GM19395 (cell line): ENCODE measurements around the gene ASTN2.
"Not testable (repeated sequence)": the region's sequence is repeated elsewhere in the genome, so short reads cannot be mapped to it uniquely, and the experiment has no call there.

Experiments used
- ATAC-seq: cut with Tn5 transposase; IDR thresholded peaks from one replicate; pipeline ENCODE4 v1.9.1; 2021; ENCODE audit warnings: mild to moderate bottlenecking, moderate library complexity; ENCODE audit not compliant: unreplicated experiment

ASTN2 gene

GRCh38 chr9:117084221-117084620, 330.6 kb downstream of the ASTN2 start:
- ATAC-seq, result no peak

GRCh38 chr9:117083559-117083958, 331.3 kb downstream of the ASTN2 start:
- no peak for ATAC-seq

GRCh38 chr9:117081641-117082317, 333.1 kb downstream of the ASTN2 start:
- no peak for ATAC-seq

- no peak for ATAC-seq
Measured at GRCh38 chr9:117080765-117081390, 334.0 kb downstream of the ASTN2 start.

- ATAC-seq, result no peak
Measured at GRCh38 chr9:117076571-117077290, 338.1 kb downstream of the ASTN2 start.

- ATAC-seq, result no peak
Measured at GRCh38 chr9:117075636-117076035, 339.2 kb downstream of the ASTN2 start.

DNA sequence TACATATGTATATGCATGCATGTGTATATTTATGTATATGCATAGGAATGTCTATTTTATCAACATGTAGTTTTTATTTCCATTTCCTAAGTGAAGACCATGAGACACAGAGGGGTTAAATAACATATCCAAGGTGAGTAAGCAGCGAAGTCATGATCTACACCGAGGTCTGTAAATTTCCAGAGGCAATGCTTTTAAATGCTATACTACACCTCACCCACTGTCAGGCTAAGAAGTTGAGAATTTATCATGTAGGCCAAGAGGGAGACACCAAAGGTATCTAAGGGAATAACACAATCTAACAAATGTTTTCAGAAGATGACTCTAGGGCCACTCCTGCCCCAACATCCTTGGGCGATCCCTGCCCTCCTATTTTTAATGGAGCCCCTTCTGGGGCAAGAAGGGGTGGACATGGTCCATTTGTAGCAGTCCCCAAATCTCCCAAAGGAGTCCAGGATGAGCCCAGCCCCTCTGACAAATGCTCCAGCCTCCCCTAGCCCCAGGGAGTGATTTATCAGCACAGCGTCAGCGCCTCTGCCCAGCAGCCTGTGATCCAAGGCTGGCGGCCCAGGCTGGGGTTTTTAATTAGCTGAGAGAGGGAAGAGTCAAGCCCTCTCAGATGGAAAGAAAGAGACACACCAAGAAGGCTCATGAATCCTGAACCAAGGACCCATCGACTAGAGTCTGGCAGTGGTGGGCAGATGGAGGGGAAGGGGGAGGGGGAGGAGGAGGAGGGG, 339.9 kb downstream of the ASTN2 start:
- no peak for ATAC-seq

GRCh38 chr9:117074342-117074662, 340.6 kb downstream of the ASTN2 start:
- ATAC-seq, result no peak

DNA sequence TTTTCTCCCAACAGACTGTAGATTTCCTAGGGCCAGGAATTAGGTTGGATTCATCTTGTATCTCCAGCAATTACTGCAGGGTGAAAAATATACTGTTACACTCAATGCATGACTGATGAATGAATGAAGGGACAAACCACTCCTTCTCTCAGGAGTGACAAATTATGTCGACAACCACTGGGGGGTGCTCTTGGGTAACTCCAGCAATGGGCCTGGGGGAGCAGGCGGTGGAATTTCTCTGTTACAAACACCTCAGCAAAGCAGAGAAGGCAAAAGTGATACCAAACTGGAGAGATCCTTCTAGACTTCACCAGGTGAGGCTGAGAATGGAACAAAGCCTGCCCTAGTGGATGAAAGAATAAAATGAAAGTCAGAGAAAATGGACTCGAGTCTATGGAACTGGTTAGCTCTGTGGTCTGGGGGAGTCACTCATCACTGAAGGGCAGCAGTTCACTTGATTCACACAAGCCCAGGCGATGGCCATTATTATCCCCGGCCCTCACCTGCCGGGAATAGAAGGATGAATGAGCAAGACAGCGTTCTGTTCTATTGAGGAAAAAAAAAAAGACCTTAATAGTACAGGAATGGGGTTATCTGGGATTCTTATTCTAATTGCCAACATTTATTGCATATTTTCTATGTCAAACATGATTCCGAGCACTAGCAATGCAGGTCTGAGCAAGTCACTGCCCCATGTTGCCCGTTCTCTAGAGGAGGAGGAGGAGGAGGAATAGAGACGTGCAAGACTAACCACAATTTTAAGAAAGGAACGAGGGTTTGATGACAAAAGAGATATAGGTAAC, 341.1 kb downstream of the ASTN2 start:
- no peak for ATAC-seq

GRCh38 chr9:117073071-117073470, 341.8 kb downstream of the ASTN2 start:
- ATAC-seq, result no peak

- no peak for ATAC-seq
Measured at GRCh38 chr9:117072216-117072615, 342.6 kb downstream of the ASTN2 start.

DNA sequence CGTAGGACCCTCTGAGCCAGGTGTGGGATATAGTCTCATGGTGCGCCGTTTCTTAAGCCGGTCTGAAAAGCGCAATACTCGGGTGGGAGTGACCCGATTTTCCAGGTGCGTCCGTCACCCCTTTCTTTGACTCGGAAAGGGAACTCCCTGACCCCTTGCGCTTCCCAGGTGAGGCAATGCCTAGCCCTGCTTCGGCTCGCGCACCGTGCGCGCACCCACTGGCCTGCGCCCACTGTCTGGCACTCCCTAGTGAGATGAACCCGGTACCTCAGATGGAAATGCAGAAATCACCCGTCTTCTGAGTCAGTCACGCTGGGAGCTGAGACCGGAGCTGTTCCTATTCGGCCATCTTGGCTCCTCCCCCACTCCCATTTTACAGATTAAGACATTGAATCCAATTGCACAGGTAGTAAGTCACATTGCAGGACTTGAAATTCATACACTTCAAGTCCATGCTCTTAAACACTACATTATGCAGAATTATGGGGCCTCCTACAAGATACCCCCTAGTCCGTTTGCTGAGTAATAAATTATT, 343.1 kb downstream of the ASTN2 start:
- not testable (repeated sequence) for ATAC-seq

- no peak for ATAC-seq
Measured at GRCh38 chr9:117063721-117064471, 351.0 kb downstream of the ASTN2 start.

DNA sequence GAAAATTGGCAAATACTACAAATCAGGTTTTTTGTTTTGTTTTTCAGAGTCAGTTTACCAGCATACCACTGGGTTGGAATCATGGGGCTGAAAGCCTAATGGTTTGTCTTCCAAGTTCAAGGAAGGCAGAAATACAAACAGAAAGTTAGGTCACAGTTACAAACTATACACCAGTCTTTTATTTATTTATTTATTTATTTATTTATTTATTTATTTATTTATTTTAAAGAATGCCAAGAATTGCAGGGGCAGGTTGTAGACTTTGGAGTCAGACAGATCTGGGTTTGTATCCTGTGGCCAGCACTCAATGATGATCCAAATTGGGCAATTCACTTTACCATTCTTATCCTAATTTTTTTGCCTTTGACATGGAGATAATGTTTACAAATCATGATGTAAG, 353.9 kb downstream of the ASTN2 start:
- no peak for ATAC-seq

- ATAC-seq, result no peak
Measured at GRCh38 chr9:117050007-117050406, 364.9 kb downstream of the ASTN2 start.

GRCh38 chr9:117046666-117047327, 368.1 kb downstream of the ASTN2 start:
- ATAC-seq, result no peak

DNA sequence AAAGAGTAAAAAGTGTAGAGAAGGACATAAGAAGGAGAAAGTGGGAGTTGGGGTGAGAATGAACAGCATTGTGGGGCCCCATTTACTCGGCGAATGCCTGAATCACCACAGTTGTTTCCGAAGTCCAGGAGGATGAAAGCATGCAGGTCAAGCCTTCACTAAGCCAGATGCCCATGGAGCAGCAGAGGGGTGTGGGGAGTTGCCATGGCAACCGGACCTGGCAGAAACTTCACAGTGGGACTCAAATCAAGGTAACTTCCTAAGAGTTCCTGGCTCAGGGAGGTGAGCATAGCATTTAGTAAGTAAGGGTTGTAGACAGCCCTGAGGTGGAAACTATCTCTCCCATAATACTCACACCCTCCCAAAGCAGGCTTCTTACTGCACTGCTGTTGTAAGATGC, 370.6 kb downstream of the ASTN2 start:
- no peak for ATAC-seq

DNA sequence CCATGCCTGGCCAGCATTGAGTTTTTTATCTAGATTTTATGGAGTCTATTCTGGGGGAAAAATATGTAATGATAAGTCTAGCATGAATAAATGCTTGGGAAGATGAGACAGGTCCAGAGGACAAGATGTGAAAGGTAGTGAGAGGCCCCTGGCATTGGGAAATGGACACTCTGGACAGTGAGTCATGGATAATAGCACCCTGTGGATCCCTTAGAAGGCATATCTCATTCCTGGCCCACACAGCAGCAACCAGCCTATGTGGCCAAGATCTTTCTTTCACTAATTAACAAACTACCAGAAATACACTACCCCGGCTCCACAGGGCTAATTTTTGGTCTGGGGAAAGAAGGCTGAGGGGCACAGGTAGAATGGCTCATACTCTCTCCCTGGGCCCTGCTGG, 371.7 kb downstream of the ASTN2 start:
- no peak for ATAC-seq

GRCh38 chr9:117035546-117035945, 379.3 kb downstream of the ASTN2 start:
- ATAC-seq, result no peak
